Breast epithelium (tissue), 3 donors: ENCODE results near the gene CNTN5.

Source experiments
- POLR2AphosphoS5 ChIP-seq, 3 donors: sonication (generic); formaldehyde crosslinking; IDR thresholded peaks; one replicate each; pipeline ENCODE4 v1.6.1; 2017; ENCODE audit warnings: antibody characterized with exemption in 3 of 3
- TF ChIP-seq, protein P1 (sequence below), 3 donors: fragments of 450-650 bp; IDR thresholded peaks; one replicate each; pipeline ENCODE4 v1.5.1; 2016 to 2017; ENCODE audit warnings: antibody characterized with exemption in 3 of 3, mild to moderate bottlenecking in 3 of 3, moderate library complexity in 3 of 3

DNA sequence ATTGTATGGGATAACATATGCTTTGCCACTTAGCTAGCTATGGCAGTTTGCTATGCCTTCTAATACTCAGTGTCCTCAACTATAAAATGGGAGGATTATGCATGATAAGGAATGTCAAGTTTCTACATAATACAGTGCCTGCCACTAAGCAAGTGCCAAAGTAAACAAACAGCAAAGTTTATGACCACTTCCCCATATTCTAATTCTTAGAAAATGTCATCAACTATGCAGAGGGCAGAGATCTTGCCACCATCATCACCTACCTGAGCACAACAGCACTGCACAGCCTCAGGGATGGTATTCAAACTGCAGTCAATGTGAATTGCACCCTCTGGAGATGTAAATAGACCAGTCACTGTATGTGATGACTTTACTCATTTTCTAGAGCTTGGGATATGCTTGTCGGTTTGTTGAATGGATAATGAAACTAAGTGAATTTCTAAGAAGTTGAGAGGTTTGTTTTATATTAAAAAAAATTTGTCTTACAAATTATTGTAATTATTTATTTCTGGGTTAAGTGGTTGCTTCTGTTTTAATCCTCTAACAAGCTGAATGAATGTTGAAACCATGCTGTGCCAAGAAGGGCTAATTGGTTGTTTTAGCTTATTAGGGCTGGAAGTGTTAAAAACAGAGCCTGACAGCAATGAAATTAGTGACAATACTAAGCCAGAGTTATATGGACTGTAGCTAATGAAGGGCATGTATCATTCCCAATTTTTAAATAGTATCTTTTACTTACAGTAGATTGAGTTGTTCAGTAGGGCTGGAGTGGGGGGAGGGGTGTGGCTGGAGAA is 398.4 kb downstream of the CNTN5 start:
- TF ChIP-seq POLR2AphosphoS5 (IDR thresholded peaks at IDR 0.05): no peak
- TF ChIP-seq, protein P1, sequence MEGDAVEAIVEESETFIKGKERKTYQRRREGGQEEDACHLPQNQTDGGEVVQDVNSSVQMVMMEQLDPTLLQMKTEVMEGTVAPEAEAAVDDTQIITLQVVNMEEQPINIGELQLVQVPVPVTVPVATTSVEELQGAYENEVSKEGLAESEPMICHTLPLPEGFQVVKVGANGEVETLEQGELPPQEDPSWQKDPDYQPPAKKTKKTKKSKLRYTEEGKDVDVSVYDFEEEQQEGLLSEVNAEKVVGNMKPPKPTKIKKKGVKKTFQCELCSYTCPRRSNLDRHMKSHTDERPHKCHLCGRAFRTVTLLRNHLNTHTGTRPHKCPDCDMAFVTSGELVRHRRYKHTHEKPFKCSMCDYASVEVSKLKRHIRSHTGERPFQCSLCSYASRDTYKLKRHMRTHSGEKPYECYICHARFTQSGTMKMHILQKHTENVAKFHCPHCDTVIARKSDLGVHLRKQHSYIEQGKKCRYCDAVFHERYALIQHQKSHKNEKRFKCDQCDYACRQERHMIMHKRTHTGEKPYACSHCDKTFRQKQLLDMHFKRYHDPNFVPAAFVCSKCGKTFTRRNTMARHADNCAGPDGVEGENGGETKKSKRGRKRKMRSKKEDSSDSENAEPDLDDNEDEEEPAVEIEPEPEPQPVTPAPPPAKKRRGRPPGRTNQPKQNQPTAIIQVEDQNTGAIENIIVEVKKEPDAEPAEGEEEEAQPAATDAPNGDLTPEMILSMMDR (IDR thresholded peaks at IDR 0.05): no peak
